MCF 10A (cell line): Measurements from ENCODE around the gene AFG3L2. TPM values are rescaled to one million over a fixed set of nuclear protein-coding genes. Genes with fewer than 3 reads are reported as not detected.

ENCODE experiments used
- BruUV-seq: library from RNA; stranded (reverse); fragments of 400-500 nt; replicated peaks from 2 replicates; lab custom pipeline; 2021; lab: Mats Ljungman, UMichigan
- CTCF ChIA-PET: fragments of 300-600 bp; sonication (Branson Sonifier 250); formaldehyde crosslinking; extraction: SDS; loops from one replicate; lab custom pipeline; 2021; ENCODE audit warnings: antibody characterized with exemption, inconsistent platforms; lab: Yijun Ruan, JAX
- POLR2A ChIA-PET: fragments of 300-600, 350-650 bp; sonication (Branson Sonifier 250); formaldehyde crosslinking; extraction: SDS; loops from one replicate; lab custom pipeline; 2020; ENCODE audit warnings: antibody characterized with exemption, inconsistent platforms; lab: Yijun Ruan, JAX
- DNase-seq: peaks from one replicate; pipeline ENCODE4 v3.0.0-alpha.2; 2018; ENCODE audit not compliant: unreplicated experiment
- H3K27ac Mint-ChIP-seq: one replicate; pipeline ENCODE4 v1.8.0; 2022; ENCODE audit warnings: mild to moderate bottlenecking, low read depth, mixed read lengths; ENCODE audit not compliant: unreplicated experiment
- H3K27me3 Mint-ChIP-seq: one replicate; pipeline ENCODE4 v1.8.0; 2022; ENCODE audit warnings: mixed read lengths; ENCODE audit not compliant: insufficient read depth, unreplicated experiment
- H3K36me3 Mint-ChIP-seq: one replicate; pipeline ENCODE4 v1.8.0; 2022; ENCODE audit warnings: mild to moderate bottlenecking, moderate library complexity, mixed read lengths; ENCODE audit not compliant: insufficient read depth, unreplicated experiment
- H3K4me1 Mint-ChIP-seq: one replicate; pipeline ENCODE4 v1.8.0; 2022; ENCODE audit warnings: mixed read lengths; ENCODE audit not compliant: insufficient read depth, unreplicated experiment
- H3K4me3 Mint-ChIP-seq: one replicate; pipeline ENCODE4 v1.8.0; 2022; ENCODE audit warnings: mild to moderate bottlenecking, moderate library complexity, mixed read lengths; ENCODE audit not compliant: unreplicated experiment
- H3K9me3 Mint-ChIP-seq: one replicate; pipeline ENCODE4 v1.8.0; 2022; ENCODE audit warnings: mixed read lengths; ENCODE audit not compliant: unreplicated experiment
- intact Hi-C: fragments of 100-400 bp; cut with micrococcal nuclease; formaldehyde crosslinking; loops from 2 replicates; pipeline ENCODE4 v1.14.1; 2022
- total RNA-seq: library from RNA; stranded (reverse); gene quantifications from 2 replicates; pipeline ENCODE4 v1.2.3, GENCODE V29; 2022
- TF ChIP-seq, protein P1 (sequence below): fragments of 200-600 bp; IDR thresholded peaks from one replicate; pipeline ENCODE4 v1.8.0; 2022; ENCODE audit warnings: antibody characterized with exemption, mild to moderate bottlenecking; ENCODE audit not compliant: unreplicated experiment

Gene AFG3L2
- total RNA-seq, 1 experiment from 2014 or later, result 77.2 TPM

DNA sequence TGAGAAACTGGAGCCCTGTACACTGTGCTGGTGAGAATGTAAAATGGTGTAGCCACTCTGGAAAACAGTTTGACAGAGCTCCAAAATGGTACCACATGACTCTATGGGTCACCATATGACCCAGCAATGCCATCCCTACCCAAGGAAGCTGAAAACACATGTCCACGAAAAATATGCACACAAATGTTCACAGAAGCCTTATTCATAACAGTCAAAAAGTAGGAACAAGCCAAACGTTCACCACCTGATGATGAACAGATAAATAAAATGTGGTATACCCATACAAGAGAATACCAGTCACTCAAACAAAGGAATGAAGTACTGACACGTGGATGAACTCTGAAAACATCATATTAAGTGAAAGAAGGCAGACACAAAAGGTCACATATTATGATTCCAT, 4.6 kb downstream of the AFG3L2 start:
- CTCF ChIA-PET, result no interaction called here
- no peak overlapping the region for H3K4me3 Mint-ChIP-seq

DNA sequence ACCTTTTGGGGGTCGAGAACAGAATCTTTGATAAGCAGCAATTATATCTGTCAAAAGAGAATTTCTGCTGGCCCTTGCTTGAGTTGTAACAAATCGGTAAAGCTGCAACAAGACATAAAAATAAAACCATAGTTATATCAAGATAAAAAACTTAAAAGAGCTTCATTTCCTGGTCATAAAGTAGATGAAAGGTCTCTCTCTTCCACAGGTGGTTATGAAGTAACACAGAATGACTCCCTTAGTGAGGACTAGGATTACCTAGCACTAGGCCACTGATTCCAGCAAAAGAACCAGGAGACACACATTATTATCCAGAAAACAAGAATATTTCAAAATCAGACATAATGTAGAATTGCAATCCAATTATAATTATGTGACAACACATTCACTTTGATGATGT, 5.4 kb downstream of the AFG3L2 start:
- intact Hi-C loops, result no loop called here
- Mint-ChIP-seq H3K27me3 (no peaks in the 10 kb centered on the region), H3K36me3 (peaks cover 65% of the 10 kb centered on the region), H3K4me1 (peaks cover 29% of the 10 kb centered on the region), H3K4me3 (no peak overlapping the region), H3K27ac (no peak overlapping the region), H3K9me3 (no peaks in the 10 kb centered on the region)
- ChIA-PET CTCF (no interaction called here), POLR2A (no interaction called here)
- TF ChIP-seq, protein P1, sequence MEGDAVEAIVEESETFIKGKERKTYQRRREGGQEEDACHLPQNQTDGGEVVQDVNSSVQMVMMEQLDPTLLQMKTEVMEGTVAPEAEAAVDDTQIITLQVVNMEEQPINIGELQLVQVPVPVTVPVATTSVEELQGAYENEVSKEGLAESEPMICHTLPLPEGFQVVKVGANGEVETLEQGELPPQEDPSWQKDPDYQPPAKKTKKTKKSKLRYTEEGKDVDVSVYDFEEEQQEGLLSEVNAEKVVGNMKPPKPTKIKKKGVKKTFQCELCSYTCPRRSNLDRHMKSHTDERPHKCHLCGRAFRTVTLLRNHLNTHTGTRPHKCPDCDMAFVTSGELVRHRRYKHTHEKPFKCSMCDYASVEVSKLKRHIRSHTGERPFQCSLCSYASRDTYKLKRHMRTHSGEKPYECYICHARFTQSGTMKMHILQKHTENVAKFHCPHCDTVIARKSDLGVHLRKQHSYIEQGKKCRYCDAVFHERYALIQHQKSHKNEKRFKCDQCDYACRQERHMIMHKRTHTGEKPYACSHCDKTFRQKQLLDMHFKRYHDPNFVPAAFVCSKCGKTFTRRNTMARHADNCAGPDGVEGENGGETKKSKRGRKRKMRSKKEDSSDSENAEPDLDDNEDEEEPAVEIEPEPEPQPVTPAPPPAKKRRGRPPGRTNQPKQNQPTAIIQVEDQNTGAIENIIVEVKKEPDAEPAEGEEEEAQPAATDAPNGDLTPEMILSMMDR, result no peak
- no peak for DNase-seq
- no TSS peak for BruUV-seq

More for the DNA sequence above, 4.6 kb downstream of the AFG3L2 start:
- no peak for DNase-seq
- no TSS peak for BruUV-seq
- no peaks in the 10 kb centered on the region for H3K9me3 Mint-ChIP-seq
- H3K4me1 Mint-ChIP-seq, result peaks cover 29% of the 10 kb centered on the region
- no peaks in the 10 kb centered on the region for H3K27me3 Mint-ChIP-seq
- POLR2A ChIA-PET, result interaction anchor here (1.7 kb wide), 1 partner anchor 62 kb away, joined by 4 read pairs; no protein-coding TSS in a partner anchor
- TF ChIP-seq, protein P1, result no peak
- H3K27ac Mint-ChIP-seq, result no peak overlapping the region
- peaks cover 57% of the 10 kb centered on the region for H3K36me3 Mint-ChIP-seq
- intact Hi-C loops, result no loop called here

DNA sequence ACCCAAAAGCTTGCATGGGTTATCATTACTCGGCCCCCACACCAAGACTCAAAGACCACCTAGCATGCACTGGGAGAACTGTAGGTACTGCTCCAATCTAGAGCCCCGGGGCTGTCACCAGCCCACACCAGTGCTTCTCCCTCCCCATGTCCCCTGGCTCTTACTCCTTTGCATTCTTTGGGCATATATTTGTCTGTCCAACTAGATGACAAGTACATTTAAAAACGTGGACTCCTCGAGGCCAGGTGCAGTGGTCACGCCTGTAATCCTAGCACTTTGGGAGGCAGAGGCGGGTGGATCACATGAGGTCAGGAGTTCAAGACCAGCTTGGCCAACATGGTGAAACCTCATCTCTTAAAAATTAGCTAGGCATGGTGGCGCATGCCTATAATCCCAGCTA, 7.8 kb downstream of the AFG3L2 start:
- no peak overlapping the region for H3K27ac Mint-ChIP-seq
- peaks cover 70% of the 10 kb centered on the region for H3K36me3 Mint-ChIP-seq
- DNase-seq, result no peak
- TF ChIP-seq, protein P1, result no peak
- H3K27me3 Mint-ChIP-seq, result no peaks in the 10 kb centered on the region
- ChIA-PET CTCF (no interaction called here), POLR2A (no interaction called here)
- no peak overlapping the region for H3K4me3 Mint-ChIP-seq
- no peaks in the 10 kb centered on the region for H3K9me3 Mint-ChIP-seq
- intact Hi-C loops, result no loop called here
- BruUV-seq, result no TSS peak
- H3K4me1 Mint-ChIP-seq, result peaks cover 26% of the 10 kb centered on the region

DNA sequence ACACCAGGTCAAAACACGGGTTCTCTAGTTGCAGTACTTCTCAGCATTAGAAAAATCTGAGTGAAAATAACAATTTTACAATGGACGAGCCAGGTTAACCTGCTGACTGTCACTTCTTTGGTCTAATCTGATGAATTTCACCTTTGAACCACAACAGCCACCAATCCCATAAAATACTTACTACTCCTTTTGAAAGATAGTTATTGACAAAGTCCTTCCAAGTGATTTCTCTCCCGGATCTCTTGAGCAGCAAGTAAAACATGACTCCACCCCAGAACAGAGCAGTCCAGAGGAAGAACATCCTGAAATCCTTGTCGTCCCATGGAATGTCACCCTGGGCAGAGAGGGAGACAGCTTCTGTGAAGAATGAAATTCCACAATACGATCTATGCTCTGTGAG, 10.2 kb downstream of the AFG3L2 start:
- H3K36me3 Mint-ChIP-seq, result peaks cover 72% of the 10 kb centered on the region
- POLR2A ChIA-PET, result interaction anchor here (0.6 to 1.0 kb wide), 2 partner anchors 10 to 32 kb away, joined by 3 read pairs; partner anchors contain the start of gene AFG3L2
- H3K27me3 Mint-ChIP-seq, result no peaks in the 10 kb centered on the region
- CTCF ChIA-PET, result interaction anchor here (0.8 kb wide), 1 partner anchor 8 kb away, joined by 3 read pairs; no protein-coding TSS in a partner anchor
- DNase-seq, result no peak
- no TSS peak for BruUV-seq
- no peak overlapping the region for H3K27ac Mint-ChIP-seq
- no peaks in the 10 kb centered on the region for H3K9me3 Mint-ChIP-seq
- intact Hi-C loops, result no loop called here
- no peak overlapping the region for H3K4me3 Mint-ChIP-seq
- H3K4me1 Mint-ChIP-seq, result peaks cover 10% of the 10 kb centered on the region
- TF ChIP-seq, protein P1, result no peak
